Activated CD4-positive, alpha-beta memory T cell treated with anti-CD3 and anti-CD28 coated beads for 36 hours (primary cell): Measurements from ENCODE around the gene G3BP1. TPM values are rescaled to one million over a fixed set of nuclear protein-coding genes. Genes with fewer than 3 reads are reported as not detected.
"Not testable (repeated sequence)": the region's sequence is repeated elsewhere in the genome, so short reads cannot be mapped to it uniquely, and the experiment has no call there.

Experiments
- CTCF ChIA-PET: fragments of 350-600 bp; sonication (Branson Sonifier 250); formaldehyde crosslinking; loops from one replicate; lab custom pipeline; 2021; ENCODE audit warnings: antibody characterized with exemption, inconsistent platforms; lab: Charles Lee
- POLR2A ChIA-PET: fragments of 350-600 bp; sonication (Branson Sonifier 250); formaldehyde crosslinking; loops from one replicate; lab custom pipeline; 2021; ENCODE audit warnings: antibody characterized with exemption; lab: Charles Lee
- DNase-seq: peaks from one replicate; pipeline ENCODE4 v3.0.0-alpha.2; 2020
- H3K27ac Mint-ChIP-seq: one replicate; pipeline ENCODE4 v1.8.0; 2021; ENCODE audit warnings: mixed read lengths
- H3K27me3 Mint-ChIP-seq: one replicate; pipeline ENCODE4 v1.8.0; 2021; ENCODE audit warnings: mixed read lengths
- H3K36me3 Mint-ChIP-seq: one replicate; pipeline ENCODE4 v1.8.0; 2021; ENCODE audit warnings: mixed read lengths
- H3K4me1 Mint-ChIP-seq: one replicate; pipeline ENCODE4 v1.8.0; 2021; ENCODE audit warnings: low read depth, mixed read lengths
- H3K4me3 Mint-ChIP-seq: one replicate; pipeline ENCODE4 v1.8.0; 2021; ENCODE audit warnings: mild to moderate bottlenecking, mixed read lengths
- H3K9me3 Mint-ChIP-seq: one replicate; pipeline ENCODE4 v1.8.0; 2021; ENCODE audit warnings: mixed read lengths
- intact Hi-C: fragments of 100-400 bp; cut with micrococcal nuclease; formaldehyde crosslinking; loops from one replicate; pipeline ENCODE4 v1.15.1; 2023
- total RNA-seq, 2 experiments: library from RNA; stranded (reverse); gene quantifications; one replicate each; pipeline ENCODE4 v1.2.3, GENCODE V29; 2021

The G3BP1 gene
- 100 to 1,000 TPM; 237 TPM for total RNA-seq

GRCh38 chr5:151771259-151772028 is at the start of gene G3BP1:
Gene G3BP1 (plus strand): TSS chr5:151771954. CDS start chr5:151786621, 14,667 bp downstream.
- no peaks in the 10 kb centered on the region for H3K27me3 Mint-ChIP-seq
- H3K4me1 Mint-ChIP-seq = peaks cover 33% of the 10 kb centered on the region
- intact Hi-C loops = loop anchor here (1.0 to 10.0 kb wide), 13 partner anchors 13 to 687 kb away; partner anchors contain the start of genes ATOX1, SLC36A1 and TNIP1
- CTCF ChIA-PET = interaction anchor here (0.5 to 3.9 kb wide), 22 partner anchors 10 to 1071 kb away, joined by 3 to 39 read pairs (median 4); partner anchors contain the start of genes ATOX1, RBM22 and SLC36A1
- POLR2A ChIA-PET = interaction anchor here (1.7 to 4.1 kb wide), 7 partner anchors 10 to 519 kb away, joined by 5 to 71 read pairs (median 6); partner anchors contain the start of genes ATOX1 and GM2A
- H3K9me3 Mint-ChIP-seq = no peaks in the 10 kb centered on the region
- H3K27ac Mint-ChIP-seq = peak within 1 kb of the TSS; percentile 75
- peaks cover 22% of the 10 kb centered on the region for H3K36me3 Mint-ChIP-seq
- peak within 1 kb of the TSS; percentile 85 for H3K4me3 Mint-ChIP-seq
- peak; percentile 100 for DNase-seq

- Mint-ChIP-seq H3K36me3 (no peaks in the 10 kb centered on the region), H3K27me3 (no peaks in the 10 kb centered on the region), H3K27ac (no peak overlapping the region), H3K4me3 (no peak overlapping the region), H3K4me1 (peaks cover 10% of the 10 kb centered on the region), H3K9me3 (no peaks in the 10 kb centered on the region)
- DNase-seq = no peak
- intact Hi-C loops = no loop called here
- CTCF ChIA-PET = interaction anchor here (0.6 to 3.2 kb wide), 3 partner anchors 14 to 62 kb away, joined by 3 to 10 read pairs (median 4); no protein-coding TSS in a partner anchor
- POLR2A ChIA-PET = no interaction called here
Measured at GRCh38 chr5:151722546-151722945, 49.2 kb upstream of the G3BP1 start.

GRCh38 chr5:151724360-151724759 is 47.4 kb upstream of the G3BP1 start:
- intact Hi-C loops = no loop called here
- DNase-seq = no peak
- ChIA-PET CTCF (no interaction called here), POLR2A (no interaction called here)
- H3K4me1 Mint-ChIP-seq = peaks cover 19% of the 10 kb centered on the region
- H3K27me3 Mint-ChIP-seq = no peaks in the 10 kb centered on the region
- H3K36me3 Mint-ChIP-seq = peaks cover 8% of the 10 kb centered on the region
- H3K4me3 Mint-ChIP-seq = no peak overlapping the region
- no peak overlapping the region for H3K27ac Mint-ChIP-seq
- peaks cover 3% of the 10 kb centered on the region for H3K9me3 Mint-ChIP-seq

GRCh38 chr5:151729597-151729996 is 42.2 kb upstream of the G3BP1 start:
- H3K9me3 Mint-ChIP-seq = peaks cover 13% of the 10 kb centered on the region
- H3K27me3 Mint-ChIP-seq, intact Hi-C loops, DNase-seq, H3K27ac Mint-ChIP-seq, H3K4me3 Mint-ChIP-seq, POLR2A ChIA-PET: not testable (repeated sequence)
- H3K4me1 Mint-ChIP-seq = peaks cover 13% of the 10 kb centered on the region
- H3K36me3 Mint-ChIP-seq = peaks cover 23% of the 10 kb centered on the region
- CTCF ChIA-PET = interaction anchor here (0.9 to 1.0 kb wide), 2 partner anchors 11 to 71 kb away, joined by 3 to 6 read pairs; no protein-coding TSS in a partner anchor

GRCh38 chr5:151730381-151730780 is 41.4 kb upstream of the G3BP1 start:
- Mint-ChIP-seq H3K4me3 (no peak overlapping the region), H3K4me1 (peaks cover 13% of the 10 kb centered on the region), H3K27ac (no peak overlapping the region), H3K27me3 (no peaks in the 10 kb centered on the region), H3K9me3 (peaks cover 13% of the 10 kb centered on the region), H3K36me3 (peaks cover 23% of the 10 kb centered on the region)
- intact Hi-C loops = no loop called here
- no peak for DNase-seq
- POLR2A ChIA-PET = no interaction called here
- CTCF ChIA-PET = interaction anchor here (0.8 to 2.0 kb wide), 3 partner anchors 10 to 71 kb away, joined by 3 to 6 read pairs (median 5); no protein-coding TSS in a partner anchor

- DNase-seq = no peak
- Mint-ChIP-seq H3K36me3 (peaks cover 17% of the 10 kb centered on the region), H3K9me3 (peaks cover 13% of the 10 kb centered on the region), H3K4me1 (peaks cover 8% of the 10 kb centered on the region), H3K27me3 (no peaks in the 10 kb centered on the region), H3K27ac (no peak overlapping the region), H3K4me3 (no peak overlapping the region)
- CTCF ChIA-PET = no interaction called here
- POLR2A ChIA-PET = no interaction called here
- intact Hi-C loops = no loop called here
Measured at GRCh38 chr5:151733358-151734063, 38.2 kb upstream of the G3BP1 start.

GRCh38 chr5:151734064-151734408 is 37.7 kb upstream of the G3BP1 start:
- H3K9me3 Mint-ChIP-seq = peaks cover 13% of the 10 kb centered on the region
- no peak for DNase-seq
- H3K27ac Mint-ChIP-seq = no peak overlapping the region
- H3K4me3 Mint-ChIP-seq = no peak overlapping the region
- peaks cover 17% of the 10 kb centered on the region for H3K36me3 Mint-ChIP-seq
- no peaks in the 10 kb centered on the region for H3K27me3 Mint-ChIP-seq
- CTCF ChIA-PET = no interaction called here
- H3K4me1 Mint-ChIP-seq = peaks cover 7% of the 10 kb centered on the region
- intact Hi-C loops = no loop called here
- POLR2A ChIA-PET = no interaction called here

- ChIA-PET CTCF (interaction anchor here (0.7 to 10.7 kb wide), 3 partner anchors 15 to 78 kb away, joined by 3 to 156 read pairs (median 10); no protein-coding TSS in a partner anchor), POLR2A (no interaction called here)
- no peak for DNase-seq
- intact Hi-C loops = no loop called here
- Mint-ChIP-seq H3K27me3 (no peaks in the 10 kb centered on the region), H3K27ac (no peak overlapping the region), H3K36me3 (peaks cover 5% of the 10 kb centered on the region), H3K4me1 (peaks cover 6% of the 10 kb centered on the region), H3K9me3 (no peaks in the 10 kb centered on the region), H3K4me3 (no peak overlapping the region)
Measured at GRCh38 chr5:151735646-151736045, 36.1 kb upstream of the G3BP1 start.

GRCh38 chr5:151737431-151737830 is 34.3 kb upstream of the G3BP1 start:
- no peak for DNase-seq
- no peaks in the 10 kb centered on the region for H3K27me3 Mint-ChIP-seq
- POLR2A ChIA-PET = no interaction called here
- H3K27ac Mint-ChIP-seq = no peak overlapping the region
- H3K4me3 Mint-ChIP-seq = no peak overlapping the region
- CTCF ChIA-PET = interaction anchor here (1.2 to 10.7 kb wide), 5 partner anchors 15 to 86 kb away, joined by 3 to 156 read pairs (median 10); partner anchors contain the start of gene G3BP1
- H3K4me1 Mint-ChIP-seq = peaks cover 10% of the 10 kb centered on the region
- H3K9me3 Mint-ChIP-seq = no peaks in the 10 kb centered on the region
- intact Hi-C loops = no loop called here
- peaks cover 8% of the 10 kb centered on the region for H3K36me3 Mint-ChIP-seq

GRCh38 chr5:151738125-151738848 is 33.5 kb upstream of the G3BP1 start:
- CTCF ChIA-PET = interaction anchor here (1.0 to 10.7 kb wide), 8 partner anchors 10 to 80 kb away, joined by 3 to 156 read pairs (median 6); partner anchors contain the start of gene G3BP1
- Mint-ChIP-seq H3K4me3 (no peak overlapping the region), H3K36me3 (peaks cover 9% of the 10 kb centered on the region), H3K9me3 (no peaks in the 10 kb centered on the region), H3K27ac (no peak overlapping the region), H3K4me1 (peaks cover 10% of the 10 kb centered on the region), H3K27me3 (no peaks in the 10 kb centered on the region)
- no peak for DNase-seq
- intact Hi-C loops = no loop called here
- POLR2A ChIA-PET = no interaction called here

- ChIA-PET POLR2A (no interaction called here), CTCF (interaction anchor here (0.6 to 10.7 kb wide), 14 partner anchors 8 to 519 kb away, joined by 3 to 156 read pairs (median 4); partner anchors contain the start of gene G3BP1)
Measured at GRCh38 chr5:151739395-151739794, 32.4 kb upstream of the G3BP1 start.

More at GRCh38 chr5:151739395-151739794, 32.4 kb upstream of the G3BP1 start:
- intact Hi-C loops = no loop called here
- no peaks in the 10 kb centered on the region for H3K27me3 Mint-ChIP-seq
- peaks cover 12% of the 10 kb centered on the region for H3K36me3 Mint-ChIP-seq
- H3K4me1 Mint-ChIP-seq = peaks cover 13% of the 10 kb centered on the region
- DNase-seq = no peak
- no peak overlapping the region for H3K4me3 Mint-ChIP-seq
- H3K27ac Mint-ChIP-seq = no peak overlapping the region
- H3K9me3 Mint-ChIP-seq = no peaks in the 10 kb centered on the region
